ENCODE results near the gene GINS2. TPM values are rescaled to one million over a fixed set of nuclear protein-coding genes. Genes with fewer than 3 reads are reported as not detected.

The GINS2 gene
- total RNA-seq, 1 experiment from 2014 or later: 53.3 TPM

- H3K4me3 ChIP-seq (replicated peaks in 1 of 2; ENCODE audit: low read depth in 1 of 2, low read length in 2 of 2): no peak overlapping the region
- ChIA-PET CTCF (no interaction called here), POLR2A (no interaction called here), RAD21 (ENCODE audit: low non-redundant PET in 1 of 2, low total read pairs in 2 of 2, uncharacterized antibody in 2 of 2, unreplicated experiment in 2 of 2) (no interaction called here)
- no peak overlapping the region; the same call in 1 of the 2 replicates for H3K27ac ChIP-seq (ENCODE audit: low read depth, low read length)
- no peaks in the 10 kb centered on the region for H3K4me1 ChIP-seq (ENCODE audit: control insufficient read depth in 1 of 2, insufficient read depth in 2 of 2, low read length in 2 of 2)
- H3K9me3 ChIP-seq (ENCODE audit: control insufficient read depth in 1 of 2, insufficient read depth in 1 of 2, low read depth in 1 of 2, low read length in 2 of 2): no peaks in the 10 kb centered on the region
- H3K36me3 ChIP-seq (ENCODE audit: control insufficient read depth in 1 of 2, insufficient read depth in 2 of 2, low read length in 2 of 2): no peaks in the 10 kb centered on the region; a peak in 1 of 4 replicates
- intact Hi-C loops (cut with micrococcal nuclease): no loop called here
- no peak overlapping the region for H2AFZ ChIP-seq (ENCODE audit: low read depth, low read length, poor library complexity, severe bottlenecking)
- no TSS peak for BruUV-seq (replicated peaks)
- no peaks in the 10 kb centered on the region for H3K9me2 ChIP-seq (ENCODE audit: insufficient read depth)
- no peaks in the 10 kb centered on the region for H4K20me1 ChIP-seq (ENCODE audit: insufficient read depth)
- no peak overlapping the region for H3K9ac ChIP-seq (ENCODE audit: low read length)
- H3K79me2 ChIP-seq (ENCODE audit: insufficient read depth, low read length): no peaks in the 10 kb centered on the region; the same call in 1 of the 2 replicates
- TF ChIP-seq POLR2A (IDR thresholded peaks at IDR 0.05; ENCODE audit: borderline replicate concordance, extremely low read depth, insufficient read depth, insufficient read length) (no peak), CBX3 (IDR thresholded peaks at IDR 0.05; ENCODE audit: low read depth) (no peak), TCF7L2 (IDR thresholded peaks at IDR 0.05; ENCODE audit: borderline replicate concordance, extremely low read depth, insufficient read depth, insufficient read length) (no peak), ZFX (IDR thresholded peaks at IDR 0.05) (no peak), RAD21 (IDR thresholded peaks at IDR 0.05; ENCODE audit: low read depth) (no peak), EGR1 (IDR thresholded peaks at IDR 0.05; ENCODE audit: low read depth) (no peak), SIN3A (IDR thresholded peaks at IDR 0.05; ENCODE audit: low read depth) (no peak), SP1 (IDR thresholded peaks at IDR 0.05; ENCODE audit: low read depth) (no peak), JUND (IDR thresholded peaks at IDR 0.05) (no peak), YY1 (IDR thresholded peaks at IDR 0.05; ENCODE audit: extremely low read depth, insufficient replicate concordance, low read depth, low read length) (no peak), FOSL1 (IDR thresholded peaks at IDR 0.05; ENCODE audit: low read depth) (no peak), ZBTB33 (IDR thresholded peaks at IDR 0.05; ENCODE audit: extremely low read depth, insufficient replicate concordance, low read length) (no peak), EZH2phosphoT487 (IDR thresholded peaks at IDR 0.05; ENCODE audit: borderline replicate concordance) (no peak)
- DNase-seq (ENCODE audit: low read depth, low spot score): no peak
- H3K27me3 ChIP-seq (ENCODE audit: insufficient read depth, low read length): no peaks in the 10 kb centered on the region
- no peak for ATAC-seq
- no peak overlapping the region for H3K4me2 ChIP-seq (ENCODE audit: low read length)
Observed at GRCh38 chr16:85734311-85735017, 45.7 kb upstream of the GINS2 start.
